Measurements from ENCODE around the gene CACNB1.

Gene CACNB1

DNA sequence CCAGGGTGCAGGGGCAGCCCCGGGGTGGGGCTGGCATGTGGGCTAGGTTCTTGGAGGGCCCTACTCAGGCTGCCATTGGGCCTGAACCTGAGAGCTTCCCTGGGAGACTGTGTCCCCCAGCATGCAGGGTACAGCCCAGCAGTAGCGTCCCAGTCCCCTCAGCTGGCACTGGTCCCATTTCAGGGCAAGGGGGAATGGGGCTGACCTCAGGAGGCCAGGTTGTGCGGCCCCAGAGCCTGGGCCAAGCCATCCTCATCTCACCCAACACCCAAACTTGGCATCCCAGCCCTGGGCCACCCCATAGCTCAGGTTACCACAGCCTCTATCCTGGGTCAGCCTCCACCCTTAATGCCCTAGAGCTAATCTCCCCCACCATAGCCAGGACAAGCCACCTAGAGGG is 52.3 kb downstream of the CACNB1 start:
- no peaks in the 10 kb centered on the region for H3K36me3 ChIP-seq
- no peaks in the 10 kb centered on the region for H3K4me1 ChIP-seq
- DNase-seq: no peak
- H3K9me3 ChIP-seq: no peaks in the 10 kb centered on the region
- H3K27me3 ChIP-seq: peaks cover 4% of the 10 kb centered on the region
- TF ChIP-seq, protein P1, sequence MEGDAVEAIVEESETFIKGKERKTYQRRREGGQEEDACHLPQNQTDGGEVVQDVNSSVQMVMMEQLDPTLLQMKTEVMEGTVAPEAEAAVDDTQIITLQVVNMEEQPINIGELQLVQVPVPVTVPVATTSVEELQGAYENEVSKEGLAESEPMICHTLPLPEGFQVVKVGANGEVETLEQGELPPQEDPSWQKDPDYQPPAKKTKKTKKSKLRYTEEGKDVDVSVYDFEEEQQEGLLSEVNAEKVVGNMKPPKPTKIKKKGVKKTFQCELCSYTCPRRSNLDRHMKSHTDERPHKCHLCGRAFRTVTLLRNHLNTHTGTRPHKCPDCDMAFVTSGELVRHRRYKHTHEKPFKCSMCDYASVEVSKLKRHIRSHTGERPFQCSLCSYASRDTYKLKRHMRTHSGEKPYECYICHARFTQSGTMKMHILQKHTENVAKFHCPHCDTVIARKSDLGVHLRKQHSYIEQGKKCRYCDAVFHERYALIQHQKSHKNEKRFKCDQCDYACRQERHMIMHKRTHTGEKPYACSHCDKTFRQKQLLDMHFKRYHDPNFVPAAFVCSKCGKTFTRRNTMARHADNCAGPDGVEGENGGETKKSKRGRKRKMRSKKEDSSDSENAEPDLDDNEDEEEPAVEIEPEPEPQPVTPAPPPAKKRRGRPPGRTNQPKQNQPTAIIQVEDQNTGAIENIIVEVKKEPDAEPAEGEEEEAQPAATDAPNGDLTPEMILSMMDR (IDR thresholded peaks at IDR 0.05; ENCODE audit: low read depth, low read length): no peak
- H3K4me3 ChIP-seq (ENCODE audit: low read depth, low read length): no peak overlapping the region

- no peaks in the 10 kb centered on the region for H3K4me1 ChIP-seq
- no peaks in the 10 kb centered on the region for H3K36me3 ChIP-seq
- no peak for DNase-seq
- no peak overlapping the region for H3K4me3 ChIP-seq (ENCODE audit: low read depth, low read length)
- no peaks in the 10 kb centered on the region for H3K9me3 ChIP-seq
- TF ChIP-seq, protein P1 (IDR thresholded peaks at IDR 0.05; ENCODE audit: low read depth, low read length): no peak
- no peaks in the 10 kb centered on the region for H3K27me3 ChIP-seq
Measured at GRCh38 chr17:39144416-39144840, 53.0 kb downstream of the CACNB1 start.

DNA sequence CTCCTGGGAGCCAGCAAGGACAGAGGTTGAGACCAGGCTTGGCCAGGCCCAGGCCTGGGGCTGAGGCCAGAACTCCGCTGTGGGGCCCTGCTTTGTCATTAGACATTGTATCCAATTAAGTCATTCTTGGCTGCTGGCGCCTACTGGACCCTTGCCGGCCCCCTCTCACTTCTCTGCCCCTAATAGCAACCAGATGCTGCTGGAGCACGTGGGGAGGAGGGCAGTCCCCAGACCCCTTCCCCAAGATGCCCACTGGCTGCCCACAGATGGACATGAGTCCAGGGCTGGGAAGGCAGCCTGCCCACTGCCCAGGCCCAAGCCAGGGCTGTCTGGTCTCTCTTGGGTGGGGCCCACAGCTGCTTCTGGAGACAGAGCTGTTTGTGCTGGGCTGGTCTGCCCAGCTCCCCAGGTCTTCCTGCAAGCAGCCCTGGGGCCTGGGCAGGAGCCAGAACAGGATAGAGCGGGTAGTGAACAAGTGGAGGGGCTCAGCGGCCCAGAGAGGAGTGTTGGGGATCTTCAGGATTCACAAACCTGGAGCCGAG is 53.8 kb downstream of the CACNB1 start:
- Histone ChIP-seq H3K4me1 (no peaks in the 10 kb centered on the region), H3K27me3 (no peaks in the 10 kb centered on the region), H3K36me3 (no peaks in the 10 kb centered on the region), H3K4me3 (ENCODE audit: low read depth, low read length) (no peak overlapping the region), H3K9me3 (no peaks in the 10 kb centered on the region)
- no peak for DNase-seq
- TF ChIP-seq, protein P1 (IDR thresholded peaks at IDR 0.05; ENCODE audit: low read depth, low read length): no peak

DNA sequence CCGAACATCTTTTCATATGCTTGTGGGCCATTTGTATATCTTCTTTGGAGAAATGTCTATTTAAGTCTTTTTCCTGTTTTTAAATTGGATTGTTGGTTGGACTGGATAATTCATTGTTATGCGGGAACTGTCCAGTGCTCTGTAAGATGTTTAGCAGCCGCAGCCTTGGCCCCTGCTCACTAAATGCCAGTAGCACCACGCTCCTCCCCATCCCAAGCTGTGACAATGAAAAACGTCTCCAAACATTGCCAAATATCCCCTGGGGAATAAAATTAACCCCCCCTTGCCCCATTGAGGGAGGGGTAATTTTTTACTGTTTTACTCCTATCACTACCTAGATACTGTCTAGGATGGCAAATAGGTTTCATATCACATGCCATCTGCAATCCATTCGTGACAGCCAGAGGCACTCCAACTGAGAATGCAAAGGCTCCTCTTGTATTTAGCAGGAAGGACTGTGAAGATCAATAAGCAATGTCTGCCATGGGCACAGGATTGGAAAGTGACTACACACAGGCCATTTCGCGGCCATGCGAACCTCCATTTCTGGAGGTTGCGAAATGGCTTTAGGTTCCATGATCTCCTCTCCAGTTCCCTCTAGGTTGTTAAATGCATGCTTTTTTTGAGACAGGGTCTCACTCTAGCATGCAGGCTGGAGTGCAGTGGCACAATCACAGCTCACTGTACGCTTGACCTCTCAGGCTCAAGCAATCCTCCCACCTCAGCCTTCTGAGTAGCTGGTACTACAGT is 55.4 kb downstream of the CACNB1 start:
- H3K27me3 ChIP-seq: no peaks in the 10 kb centered on the region
- H3K36me3 ChIP-seq: no peaks in the 10 kb centered on the region
- TF ChIP-seq, protein P1 (IDR thresholded peaks at IDR 0.05; ENCODE audit: low read depth, low read length): no peak
- no peaks in the 10 kb centered on the region for H3K4me1 ChIP-seq
- DNase-seq: no peak
- H3K4me3 ChIP-seq (ENCODE audit: low read depth, low read length): no peak overlapping the region
- H3K9me3 ChIP-seq: no peaks in the 10 kb centered on the region

DNA sequence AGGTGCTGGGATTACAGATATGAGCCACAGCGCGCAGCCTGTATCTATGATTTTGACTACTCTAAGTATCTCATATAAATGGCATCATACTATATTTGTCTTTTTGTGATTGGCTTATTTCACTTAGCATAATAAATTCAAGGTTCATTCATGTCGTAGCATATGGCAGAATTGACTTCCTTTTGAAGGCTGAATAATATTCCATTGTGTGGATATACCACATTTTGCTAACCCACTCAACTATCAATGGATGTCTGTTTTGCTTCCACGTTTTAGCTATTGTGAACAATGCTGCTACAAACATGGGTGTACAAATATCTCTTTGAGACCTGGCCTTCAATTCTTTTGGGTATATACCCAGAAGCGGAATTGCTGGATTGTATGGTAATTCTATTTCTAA is 56.2 kb downstream of the CACNB1 start:
- Histone ChIP-seq H3K36me3 (no peaks in the 10 kb centered on the region), H3K4me1 (no peaks in the 10 kb centered on the region), H3K27me3 (no peaks in the 10 kb centered on the region), H3K4me3 (ENCODE audit: low read depth, low read length) (no peak overlapping the region), H3K9me3 (no peaks in the 10 kb centered on the region)
- no peak for DNase-seq
- TF ChIP-seq, protein P1 (IDR thresholded peaks at IDR 0.05; ENCODE audit: low read depth, low read length): no peak

DNA sequence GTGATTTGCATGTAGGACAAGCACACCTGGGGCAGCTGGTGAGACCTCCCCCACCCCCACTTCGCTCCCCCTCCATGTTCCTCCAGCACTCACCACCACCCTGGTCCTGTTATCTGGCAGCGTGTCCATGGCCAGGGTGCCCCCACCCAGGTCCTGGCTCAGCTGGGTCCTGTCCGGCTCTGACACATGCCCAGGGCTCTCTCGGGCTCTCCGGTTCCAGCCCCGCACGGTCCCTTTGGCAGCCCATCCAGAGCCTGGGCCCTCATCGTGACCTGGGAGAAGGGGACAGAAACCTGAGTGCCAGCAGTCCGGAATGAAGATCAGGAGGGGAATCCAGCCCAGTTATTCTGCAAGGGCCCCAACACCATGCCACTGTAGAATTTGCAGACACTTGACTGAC is 57.9 kb downstream of the CACNB1 start:
- TF ChIP-seq, protein P1 (IDR thresholded peaks at IDR 0.05; ENCODE audit: low read depth, low read length): no peak
- H3K4me3 ChIP-seq (ENCODE audit: low read depth, low read length): no peak overlapping the region
- H3K27me3 ChIP-seq: no peaks in the 10 kb centered on the region
- no peaks in the 10 kb centered on the region for H3K4me1 ChIP-seq
- no peaks in the 10 kb centered on the region for H3K36me3 ChIP-seq
- no peaks in the 10 kb centered on the region for H3K9me3 ChIP-seq
- no peak for DNase-seq

Data from BE2C (cell line).